PC-9 (cell line): ENCODE data around the gene CCL27.

Experiments
- EZH2 ChIP-seq: fragments of 200-600 bp; sonication (generic); IDR thresholded peaks from 2 replicates; pipeline ENCODE4 v1.8.0; 2017; ENCODE audit warnings: antibody characterized with exemption, low read depth
- TF ChIP-seq, protein P1 (sequence below): fragments of 200-600 bp; sonication (generic); conservative IDR thresholded peaks from 2 replicates; pipeline ENCODE4 v1.6.1; 2017; ENCODE audit warnings: mixed run types, antibody characterized with exemption, mild to moderate bottlenecking, moderate library complexity

DNA sequence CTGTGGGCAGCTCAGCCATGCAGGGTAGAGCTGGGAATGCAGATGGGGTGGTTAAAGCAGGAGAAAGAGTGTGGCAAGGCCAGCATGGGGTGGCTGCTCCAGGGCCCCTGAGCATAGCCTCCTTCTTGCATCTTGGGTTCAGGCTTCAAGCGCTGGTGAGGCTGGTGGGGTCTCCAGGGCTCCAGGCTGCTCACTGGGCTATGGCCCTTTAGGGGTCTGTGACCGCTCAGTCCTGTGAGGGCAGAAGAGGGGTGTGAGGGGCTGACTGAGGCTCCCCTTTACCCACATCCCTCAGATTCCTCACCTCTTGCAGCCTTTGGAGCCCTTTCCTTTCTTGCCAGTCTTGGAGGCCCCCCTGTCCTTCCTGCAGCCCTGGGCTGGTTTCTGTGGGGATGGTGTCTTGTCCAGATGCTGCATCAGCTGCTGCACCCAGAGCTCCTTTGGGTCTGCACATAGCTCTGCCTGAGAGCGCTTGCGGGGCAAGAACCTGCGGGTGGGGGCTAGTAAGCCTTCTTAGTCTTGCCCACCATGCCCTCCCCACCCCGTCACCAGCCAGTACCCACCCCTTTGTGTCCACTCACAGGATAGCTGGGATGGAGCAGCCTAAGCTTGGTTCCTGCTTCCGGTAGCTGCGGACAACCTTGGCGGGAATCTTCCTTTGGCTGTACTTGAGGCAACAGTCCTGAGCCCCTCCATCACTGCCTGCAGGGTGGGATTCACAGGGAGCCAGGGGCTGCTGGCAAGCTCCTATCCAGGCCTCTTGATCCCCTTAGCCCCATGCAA, 46.9 kb upstream of the CCL27 start:
- no peak for TF ChIP-seq EZH2
- TF ChIP-seq, protein P1, sequence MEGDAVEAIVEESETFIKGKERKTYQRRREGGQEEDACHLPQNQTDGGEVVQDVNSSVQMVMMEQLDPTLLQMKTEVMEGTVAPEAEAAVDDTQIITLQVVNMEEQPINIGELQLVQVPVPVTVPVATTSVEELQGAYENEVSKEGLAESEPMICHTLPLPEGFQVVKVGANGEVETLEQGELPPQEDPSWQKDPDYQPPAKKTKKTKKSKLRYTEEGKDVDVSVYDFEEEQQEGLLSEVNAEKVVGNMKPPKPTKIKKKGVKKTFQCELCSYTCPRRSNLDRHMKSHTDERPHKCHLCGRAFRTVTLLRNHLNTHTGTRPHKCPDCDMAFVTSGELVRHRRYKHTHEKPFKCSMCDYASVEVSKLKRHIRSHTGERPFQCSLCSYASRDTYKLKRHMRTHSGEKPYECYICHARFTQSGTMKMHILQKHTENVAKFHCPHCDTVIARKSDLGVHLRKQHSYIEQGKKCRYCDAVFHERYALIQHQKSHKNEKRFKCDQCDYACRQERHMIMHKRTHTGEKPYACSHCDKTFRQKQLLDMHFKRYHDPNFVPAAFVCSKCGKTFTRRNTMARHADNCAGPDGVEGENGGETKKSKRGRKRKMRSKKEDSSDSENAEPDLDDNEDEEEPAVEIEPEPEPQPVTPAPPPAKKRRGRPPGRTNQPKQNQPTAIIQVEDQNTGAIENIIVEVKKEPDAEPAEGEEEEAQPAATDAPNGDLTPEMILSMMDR: no peak
